MM.1S (cell line): ENCODE measurements around the gene RAB37.

Experiments
- DNase-seq: peaks from one replicate; pipeline ENCODE4 v3.0.0-alpha.2; 2015
- H2AFZ ChIP-seq: fragments of 300-600 bp; sonication (generic); 2 replicates; pipeline ENCODE4 v1.6.0; 2016; ENCODE audit warnings: antibody characterized with exemption, low read length
- H3F3A ChIP-seq: fragments of 300-600 bp; sonication (generic); 2 replicates; pipeline ENCODE4 v1.6.1; 2016; ENCODE audit warnings: mild to moderate bottlenecking, antibody characterized with exemption, low read length, moderate library complexity, mixed read lengths; ENCODE audit not compliant: insufficient read depth
- H3K27ac ChIP-seq: fragments of 300-600 bp; sonication (generic); 2 replicates; pipeline ENCODE4 v1.5.1; 2016; ENCODE audit warnings: mild to moderate bottlenecking, low read length
- H3K27me3 ChIP-seq: fragments of 300-600 bp; sonication (generic); replicated peaks from 2 replicates; pipeline ENCODE4 v1.6.0; 2016; ENCODE audit warnings: low read length; ENCODE audit not compliant: insufficient read depth
- H3K36me3 ChIP-seq: fragments of 300-600 bp; sonication (generic); replicated peaks from 2 replicates; pipeline ENCODE4 v1.6.1; 2016; ENCODE audit warnings: mild to moderate bottlenecking, low read length, mixed read lengths; ENCODE audit not compliant: insufficient read depth
- H3K4me1 ChIP-seq: fragments of 300-600 bp; sonication (generic); 2 replicates; pipeline ENCODE4 v1.6.1; 2016; ENCODE audit warnings: low read length, mixed read lengths
- H3K4me2 ChIP-seq: fragments of 300-600 bp; sonication (generic); 2 replicates; pipeline ENCODE4 v1.6.0; 2016; ENCODE audit warnings: low read depth, low read length
- H3K4me3 ChIP-seq: fragments of 300-600 bp; sonication (generic); 2 replicates; pipeline ENCODE4 v1.5.1; 2016; ENCODE audit warnings: low read length, mixed read lengths
- H3K79me2 ChIP-seq: fragments of 300-600 bp; sonication (generic); 2 replicates; pipeline ENCODE4 v1.6.1; 2016; ENCODE audit warnings: mixed run types, low read length, mixed read lengths
- H3K9ac ChIP-seq: fragments of 300-600 bp; sonication (generic); 2 replicates; pipeline ENCODE4 v1.6.1; 2016; ENCODE audit warnings: low read length, mixed read lengths
- H3K9me2 ChIP-seq: fragments of 300-600 bp; sonication (generic); replicated peaks from 2 replicates; pipeline ENCODE4 v1.6.1; 2016; ENCODE audit warnings: mild to moderate bottlenecking, low read length, mixed read lengths; ENCODE audit not compliant: insufficient read depth
- H3K9me3 ChIP-seq: fragments of 300-600 bp; sonication (generic); replicated peaks from 2 replicates; pipeline ENCODE4 v1.6.1; 2016; ENCODE audit warnings: mild to moderate bottlenecking, low read length, mixed read lengths; ENCODE audit not compliant: insufficient read depth
- H4K20me1 ChIP-seq: fragments of 300-600 bp; sonication (generic); 2 replicates; pipeline ENCODE4 v1.6.1; 2016; ENCODE audit warnings: mild to moderate bottlenecking, low read length, moderate library complexity, mixed read lengths; ENCODE audit not compliant: insufficient read depth
- CTCF ChIP-seq: fragments of 300-600 bp; sonication (generic); IDR thresholded peaks from 2 replicates; pipeline ENCODE4 v1.5.1; 2016; ENCODE audit warnings: antibody characterized with exemption, low read length, mixed read lengths
- EZH2 ChIP-seq: fragments of 300-600 bp; sonication (generic); optimal IDR thresholded peaks from 2 replicates; pipeline ENCODE3; 2017; ENCODE audit warnings: low read depth, mild to moderate bottlenecking, antibody characterized with exemption, low read length, mixed read lengths
- EZH2phosphoT487 ChIP-seq: fragments of 300-600 bp; sonication (generic); IDR thresholded peaks from 2 replicates; pipeline ENCODE4 v1.6.1; 2018; ENCODE audit warnings: antibody characterized with exemption, low read length

Gene RAB37

GRCh38 chr17:74790161-74791058, 53.4 kb downstream of the RAB37 start:
- no peak for TF ChIP-seq EZH2phosphoT487
- no peak for TF ChIP-seq CTCF
- TF ChIP-seq EZH2: no peak
- H3K4me1 ChIP-seq: peaks cover 3% of the 10 kb centered on the region
- H3K27me3 ChIP-seq: no peaks in the 10 kb centered on the region
- peaks cover 1% of the 10 kb centered on the region; the same call in 1 of the 2 replicates for H3F3A ChIP-seq
- H3K9ac ChIP-seq: no peak overlapping the region
- no peaks in the 10 kb centered on the region for H3K9me3 ChIP-seq
- no peak overlapping the region for H3K4me3 ChIP-seq
- H3K9me2 ChIP-seq: no peaks in the 10 kb centered on the region
- H3K36me3 ChIP-seq: no peaks in the 10 kb centered on the region
- no peak overlapping the region for H2AFZ ChIP-seq
- H3K4me2 ChIP-seq: no peak overlapping the region
- DNase-seq: no peak
- H3K27ac ChIP-seq: no peak overlapping the region
- no peaks in the 10 kb centered on the region for H4K20me1 ChIP-seq
- H3K79me2 ChIP-seq: peaks cover 7% of the 10 kb centered on the region; the same call in 1 of the 2 replicates

GRCh38 chr17:74792586-74793105, 55.6 kb downstream of the RAB37 start:
- no peaks in the 10 kb centered on the region for H3K79me2 ChIP-seq
- H3K4me1 ChIP-seq: no peaks in the 10 kb centered on the region
- H3K27me3 ChIP-seq: no peaks in the 10 kb centered on the region
- no peaks in the 10 kb centered on the region for H3K9me2 ChIP-seq
- H4K20me1 ChIP-seq: no peaks in the 10 kb centered on the region
- no peak for DNase-seq
- H3K27ac ChIP-seq: no peak overlapping the region
- no peak overlapping the region for H3K4me3 ChIP-seq
- no peaks in the 10 kb centered on the region for H3F3A ChIP-seq
- H2AFZ ChIP-seq: no peak overlapping the region
- TF ChIP-seq EZH2: no peak
- no peak for TF ChIP-seq CTCF
- TF ChIP-seq EZH2phosphoT487: no peak
- no peak overlapping the region for H3K9ac ChIP-seq
- H3K9me3 ChIP-seq: no peaks in the 10 kb centered on the region
- H3K4me2 ChIP-seq: no peak overlapping the region
- no peaks in the 10 kb centered on the region for H3K36me3 ChIP-seq

GRCh38 chr17:74795327-74796020, 58.4 kb downstream of the RAB37 start:
- no peaks in the 10 kb centered on the region for H4K20me1 ChIP-seq
- H3K9ac ChIP-seq: no peak overlapping the region
- TF ChIP-seq CTCF (no peak), EZH2 (no peak), EZH2phosphoT487 (no peak)
- H3K4me1 ChIP-seq: no peaks in the 10 kb centered on the region
- no peak for DNase-seq
- H3K4me3 ChIP-seq: no peak overlapping the region
- no peaks in the 10 kb centered on the region for H3K9me3 ChIP-seq
- H3F3A ChIP-seq: no peaks in the 10 kb centered on the region
- no peak overlapping the region for H3K4me2 ChIP-seq
- no peaks in the 10 kb centered on the region for H3K9me2 ChIP-seq
- H3K36me3 ChIP-seq: no peaks in the 10 kb centered on the region
- no peak overlapping the region for H3K27ac ChIP-seq
- no peak overlapping the region for H2AFZ ChIP-seq
- no peaks in the 10 kb centered on the region for H3K27me3 ChIP-seq
- no peaks in the 10 kb centered on the region for H3K79me2 ChIP-seq
